ENCODE results near the gene C11orf86. TPM values are rescaled to one million over a fixed set of nuclear protein-coding genes. Genes with fewer than 3 reads are reported as not detected.

Gene C11orf86
- polyA plus RNA-seq, 1 experiment, result not detected

DNA sequence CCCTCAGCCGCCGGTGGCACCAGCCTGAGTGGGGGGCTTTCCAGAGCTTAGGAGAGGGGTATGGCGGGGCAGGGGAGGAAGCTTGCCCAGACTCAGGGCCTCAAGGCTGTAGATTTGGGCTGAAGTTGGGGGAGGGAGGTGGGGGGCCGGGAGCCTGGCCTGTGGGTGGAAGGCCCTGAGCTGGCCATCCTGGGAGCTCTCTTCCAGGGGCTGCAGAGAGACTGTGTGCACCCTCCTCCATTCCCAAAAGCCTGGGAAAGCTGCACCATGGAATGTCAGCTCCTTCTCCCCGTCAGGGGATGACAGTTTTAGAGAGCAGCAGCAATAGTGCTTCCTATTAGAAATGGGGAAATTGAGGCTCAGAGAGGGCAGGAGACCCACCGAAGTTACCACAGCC lies 48.9 kb downstream of the C11orf86 start:
- ChIA-PET POLR2A (no interaction called here), CTCF (no interaction called here)
- H3K27ac ChIP-seq (ENCODE audit: low read depth, low read length), result no peak overlapping the region
- TF ChIP-seq, protein P1, sequence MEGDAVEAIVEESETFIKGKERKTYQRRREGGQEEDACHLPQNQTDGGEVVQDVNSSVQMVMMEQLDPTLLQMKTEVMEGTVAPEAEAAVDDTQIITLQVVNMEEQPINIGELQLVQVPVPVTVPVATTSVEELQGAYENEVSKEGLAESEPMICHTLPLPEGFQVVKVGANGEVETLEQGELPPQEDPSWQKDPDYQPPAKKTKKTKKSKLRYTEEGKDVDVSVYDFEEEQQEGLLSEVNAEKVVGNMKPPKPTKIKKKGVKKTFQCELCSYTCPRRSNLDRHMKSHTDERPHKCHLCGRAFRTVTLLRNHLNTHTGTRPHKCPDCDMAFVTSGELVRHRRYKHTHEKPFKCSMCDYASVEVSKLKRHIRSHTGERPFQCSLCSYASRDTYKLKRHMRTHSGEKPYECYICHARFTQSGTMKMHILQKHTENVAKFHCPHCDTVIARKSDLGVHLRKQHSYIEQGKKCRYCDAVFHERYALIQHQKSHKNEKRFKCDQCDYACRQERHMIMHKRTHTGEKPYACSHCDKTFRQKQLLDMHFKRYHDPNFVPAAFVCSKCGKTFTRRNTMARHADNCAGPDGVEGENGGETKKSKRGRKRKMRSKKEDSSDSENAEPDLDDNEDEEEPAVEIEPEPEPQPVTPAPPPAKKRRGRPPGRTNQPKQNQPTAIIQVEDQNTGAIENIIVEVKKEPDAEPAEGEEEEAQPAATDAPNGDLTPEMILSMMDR (IDR thresholded peaks at IDR 0.05; ENCODE audit: low read depth, low read length), result no peak
- H3K9me3 ChIP-seq (ENCODE audit: control insufficient read depth, insufficient read depth, low read length), result no peaks in the 10 kb centered on the region
- DNase-seq (ENCODE audit: low read depth, low spot score), result no peak
- H3K4me3 ChIP-seq (ENCODE audit: low read depth, low read length), result peak overlapping the region; percentile 52
- H3K27me3 ChIP-seq (ENCODE audit: control insufficient read depth, insufficient read depth, low read length), result peaks cover 2% of the 10 kb centered on the region

DNA sequence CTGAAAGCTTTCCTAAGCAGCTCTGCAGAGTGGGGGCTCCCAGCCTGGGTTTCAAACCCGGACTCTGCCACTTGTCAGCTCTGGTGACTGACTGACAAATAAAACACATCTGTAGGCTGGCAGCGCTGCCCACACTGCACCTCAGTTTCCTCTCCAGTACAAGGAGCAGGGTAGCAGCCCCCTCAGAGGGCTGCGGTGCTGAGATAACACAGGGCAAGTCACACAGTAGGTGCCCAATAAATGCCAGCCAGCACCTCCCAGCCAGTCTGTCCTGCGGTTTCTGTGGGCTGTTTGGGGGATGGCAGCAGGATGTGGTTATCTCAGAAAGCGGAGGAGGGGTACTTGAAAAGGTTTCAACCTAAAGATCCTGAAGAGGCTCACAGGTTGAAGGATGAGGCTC lies 49.3 kb downstream of the C11orf86 start:
- POLR2A ChIA-PET, result no interaction called here
- DNase-seq (ENCODE audit: low read depth, low spot score), result no peak

DNA sequence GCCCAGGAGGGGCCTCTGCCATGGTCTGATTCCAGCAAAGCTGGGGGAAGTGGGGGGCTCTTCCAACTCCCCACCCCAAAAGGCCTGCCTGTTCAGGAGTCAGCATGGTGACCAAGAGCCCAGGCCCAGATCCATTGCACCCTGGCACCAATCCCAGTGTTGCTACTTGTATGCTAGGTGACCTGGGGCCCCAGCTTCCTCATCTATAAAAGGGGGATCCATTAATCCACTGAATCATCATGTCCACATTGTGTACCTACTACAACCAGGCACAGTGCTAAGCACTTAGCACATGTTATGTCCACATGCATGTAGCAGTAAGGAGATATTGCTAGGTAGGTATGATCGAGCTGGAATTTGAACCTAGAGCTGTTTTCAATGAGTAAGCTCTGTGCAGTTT lies 49.9 kb downstream of the C11orf86 start:
- Histone ChIP-seq H3K9me3 (ENCODE audit: control insufficient read depth, insufficient read depth, low read length) (no peaks in the 10 kb centered on the region), H3K27me3 (ENCODE audit: control insufficient read depth, insufficient read depth, low read length) (peaks cover 2% of the 10 kb centered on the region), H3K27ac (ENCODE audit: low read depth, low read length) (no peak overlapping the region), H3K4me3 (ENCODE audit: low read depth, low read length) (no peak overlapping the region)
- CTCF ChIA-PET, result no interaction called here
- TF ChIP-seq, protein P1 (IDR thresholded peaks at IDR 0.05; ENCODE audit: low read depth, low read length), result no peak
- DNase-seq (ENCODE audit: low read depth, low spot score), result no peak
- POLR2A ChIA-PET, result no interaction called here

More for the DNA sequence above, 49.3 kb downstream of the C11orf86 start:
- H3K9me3 ChIP-seq (ENCODE audit: control insufficient read depth, insufficient read depth, low read length), result no peaks in the 10 kb centered on the region
- CTCF ChIA-PET, result no interaction called here
- no peak overlapping the region for H3K4me3 ChIP-seq (ENCODE audit: low read depth, low read length)
- H3K27me3 ChIP-seq (ENCODE audit: control insufficient read depth, insufficient read depth, low read length), result peaks cover 2% of the 10 kb centered on the region
- TF ChIP-seq, protein P1 (IDR thresholded peaks at IDR 0.05; ENCODE audit: low read depth, low read length), result no peak
- no peak overlapping the region for H3K27ac ChIP-seq (ENCODE audit: low read depth, low read length)

DNA sequence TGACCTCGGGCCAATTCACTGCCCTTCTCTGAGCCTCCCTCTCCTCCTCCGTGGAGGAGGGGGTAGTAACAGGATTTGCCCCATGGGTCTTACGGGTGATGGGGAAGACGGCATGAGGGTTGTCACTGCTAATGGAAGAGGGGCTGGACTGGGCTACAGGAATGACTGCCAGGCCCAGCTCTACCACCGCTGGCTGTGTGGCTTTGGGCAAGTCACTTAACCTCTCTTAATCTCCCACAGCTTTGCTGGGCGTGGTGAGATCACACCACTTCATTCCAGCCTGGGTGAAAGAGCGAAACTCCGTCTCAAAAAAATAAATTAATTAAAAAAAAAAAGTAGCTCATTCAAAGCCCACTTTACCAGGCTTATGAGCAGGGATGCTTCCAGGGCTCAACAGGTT lies 50.6 kb downstream of the C11orf86 start:
- ChIA-PET CTCF (no interaction called here), POLR2A (interaction anchor here (1.8 kb wide), 1 partner anchor 170 kb away, joined by 4 read pairs; no protein-coding TSS in a partner anchor)
- TF ChIP-seq, protein P1 (IDR thresholded peaks at IDR 0.05; ENCODE audit: low read depth, low read length), result no peak
- no peaks in the 10 kb centered on the region for H3K9me3 ChIP-seq (ENCODE audit: control insufficient read depth, insufficient read depth, low read length)
- DNase-seq (ENCODE audit: low read depth, low spot score), result no peak
- H3K4me3 ChIP-seq (ENCODE audit: low read depth, low read length), result no peak overlapping the region
- peaks cover 2% of the 10 kb centered on the region for H3K27me3 ChIP-seq (ENCODE audit: control insufficient read depth, insufficient read depth, low read length)
- H3K27ac ChIP-seq (ENCODE audit: low read depth, low read length), result no peak overlapping the region

Small RNAs within 50 kb of the gene (small RNA-seq; reads per million reads assigned to genes)
- not detected for gene MIR3163 (ENCODE audit: insufficient read length, low read depth)

Other genes starting within 250 kb of the C11orf86 start
- 0.09 and 0.21 TPM in 2 replicates for gene SPTBN2, start 246.1 kb upstream of the C11orf86 start, polyA plus RNA-seq (2011; rRNA removed)
- gene RCE1, start 131.9 kb upstream of the C11orf86 start, polyA plus RNA-seq (2011; rRNA removed), result 9.2 and 11.4 TPM in 2 replicates
- 5.5 and 9.7 TPM in 2 replicates for gene LRFN4, start 118.2 kb upstream of the C11orf86 start, polyA plus RNA-seq (2011; rRNA removed)
- 12.1 and 12.6 TPM in 2 replicates for gene PC, start 16.9 kb upstream of the C11orf86 start, polyA plus RNA-seq (2011; rRNA removed)
- gene SYT12, start 47.8 kb downstream of the C11orf86 start, polyA plus RNA-seq (2011; rRNA removed), result 0.30 and 0.41 TPM in 2 replicates
- 12.9 and 16.9 TPM in 2 replicates for gene RHOD, start 81.5 kb downstream of the C11orf86 start, polyA plus RNA-seq (2011; rRNA removed)
- gene KDM2A, start 144.0 kb downstream of the C11orf86 start, polyA plus RNA-seq (2011; rRNA removed), result 52.2 and 53.0 TPM in 2 replicates